DOHH2 (cell line): ENCODE data around the gene TESK1.
"Not testable (repeated sequence)": the region's sequence is repeated elsewhere in the genome, so short reads cannot be mapped to it uniquely, and the experiment has no call there.

ENCODE experiments used
- H3F3A ChIP-seq: fragments of 200-600 bp; sonication (generic), shearing (Covaris generic); 2 replicates; pipeline ENCODE4 v1.6.0; 2016; ENCODE audit warnings: antibody characterized with exemption, mild to moderate bottlenecking; ENCODE audit not compliant: control insufficient read depth, insufficient read depth
- H3K27ac ChIP-seq: fragments of 200-600 bp; sonication (generic); 2 replicates; pipeline ENCODE4 v1.5.1; 2014; ENCODE audit warnings: low read depth, mild to moderate bottlenecking, low read length, moderate library complexity
- H3K27me3 ChIP-seq: fragments of 200-600 bp; sonication (generic); 2 replicates; pipeline ENCODE4 v1.6.1; 2014; ENCODE audit warnings: mild to moderate bottlenecking, low read length, mixed read lengths; ENCODE audit not compliant: control insufficient read depth
- H3K36me3 ChIP-seq: fragments of 200-600 bp; sonication (generic); 2 replicates; pipeline ENCODE4 v1.6.1; 2014; ENCODE audit warnings: mild to moderate bottlenecking, low read length, moderate library complexity, mixed read lengths; ENCODE audit not compliant: control insufficient read depth
- H3K4me1 ChIP-seq: fragments of 200-600 bp; sonication (generic); 2 replicates; pipeline ENCODE4 v1.6.1; 2014; ENCODE audit warnings: mild to moderate bottlenecking, low read length, mixed read lengths; ENCODE audit not compliant: control insufficient read depth
- H3K4me2 ChIP-seq: fragments of 200-600 bp; sonication (generic); 2 replicates; pipeline ENCODE4 v1.6.0; 2014; ENCODE audit warnings: mild to moderate bottlenecking, low read length, moderate library complexity
- H3K4me3 ChIP-seq: fragments of 200-600 bp; sonication (generic); 2 replicates; pipeline ENCODE4 v1.5.1; 2014; ENCODE audit warnings: mild to moderate bottlenecking, low read length, mixed read lengths
- H3K79me2 ChIP-seq: fragments of 200-600 bp; sonication (generic); 2 replicates; pipeline ENCODE4 v1.6.1; 2014; ENCODE audit warnings: mild to moderate bottlenecking, low read length, mixed read lengths; ENCODE audit not compliant: control insufficient read depth
- H3K9me2 ChIP-seq: fragments of 200-600 bp; sonication (generic); replicated peaks from 2 replicates; pipeline ENCODE4 v1.6.1; 2014; ENCODE audit warnings: mild to moderate bottlenecking, low read length, mixed read lengths; ENCODE audit not compliant: control insufficient read depth
- H3K9me3 ChIP-seq: fragments of 200-600 bp; sonication (generic); 2 replicates; pipeline ENCODE4 v1.6.1; 2014; ENCODE audit warnings: antibody characterized with exemption, low read length, mixed read lengths; ENCODE audit not compliant: control insufficient read depth, insufficient read depth
- H4K20me1 ChIP-seq: fragments of 200-600 bp; sonication (generic); 2 replicates; pipeline ENCODE4 v1.6.0; 2014; ENCODE audit warnings: low read depth, mild to moderate bottlenecking, antibody characterized with exemption, low read length, moderate library complexity; ENCODE audit not compliant: control insufficient read depth, insufficient read depth
- EZH2phosphoT487 ChIP-seq: fragments of 200-600 bp; sonication (generic); IDR thresholded peaks from 2 replicates; pipeline ENCODE4 v1.6.1; 2017; ENCODE audit warnings: borderline replicate concordance, mild to moderate bottlenecking, antibody characterized with exemption, low read length, moderate library complexity, mixed read lengths
- TF ChIP-seq, protein P1 (sequence below): fragments of 200-600 bp; sonication (generic); IDR thresholded peaks from one replicate; pipeline ENCODE4 v1.5.1; 2014; ENCODE audit warnings: antibody characterized with exemption, mild to moderate bottlenecking, low read depth, low read length; ENCODE audit not compliant: poor library complexity, severe bottlenecking

TESK1 gene

GRCh38 chr9:35636135-35636876 lies 31.2 kb downstream of the TESK1 start:
- Histone ChIP-seq H3F3A (peaks cover 22% of the 10 kb centered on the region), H4K20me1 (no peaks in the 10 kb centered on the region), H3K4me3 (peak overlapping the region; percentile 49), H3K27ac (peak overlapping the region; percentile 86), H3K9me2 (no peaks in the 10 kb centered on the region), H3K4me2 (peak overlapping the region; percentile 75), H3K79me2 (no peaks in the 10 kb centered on the region), H3K27me3 (no peaks in the 10 kb centered on the region), H3K4me1 (peaks cover 65% of the 10 kb centered on the region), H3K36me3 (peaks cover 3% of the 10 kb centered on the region; the same call in 1 of the 2 replicates), H3K9me3 (no peaks in the 10 kb centered on the region)
- no peak for TF ChIP-seq EZH2phosphoT487
- TF ChIP-seq, protein P1, sequence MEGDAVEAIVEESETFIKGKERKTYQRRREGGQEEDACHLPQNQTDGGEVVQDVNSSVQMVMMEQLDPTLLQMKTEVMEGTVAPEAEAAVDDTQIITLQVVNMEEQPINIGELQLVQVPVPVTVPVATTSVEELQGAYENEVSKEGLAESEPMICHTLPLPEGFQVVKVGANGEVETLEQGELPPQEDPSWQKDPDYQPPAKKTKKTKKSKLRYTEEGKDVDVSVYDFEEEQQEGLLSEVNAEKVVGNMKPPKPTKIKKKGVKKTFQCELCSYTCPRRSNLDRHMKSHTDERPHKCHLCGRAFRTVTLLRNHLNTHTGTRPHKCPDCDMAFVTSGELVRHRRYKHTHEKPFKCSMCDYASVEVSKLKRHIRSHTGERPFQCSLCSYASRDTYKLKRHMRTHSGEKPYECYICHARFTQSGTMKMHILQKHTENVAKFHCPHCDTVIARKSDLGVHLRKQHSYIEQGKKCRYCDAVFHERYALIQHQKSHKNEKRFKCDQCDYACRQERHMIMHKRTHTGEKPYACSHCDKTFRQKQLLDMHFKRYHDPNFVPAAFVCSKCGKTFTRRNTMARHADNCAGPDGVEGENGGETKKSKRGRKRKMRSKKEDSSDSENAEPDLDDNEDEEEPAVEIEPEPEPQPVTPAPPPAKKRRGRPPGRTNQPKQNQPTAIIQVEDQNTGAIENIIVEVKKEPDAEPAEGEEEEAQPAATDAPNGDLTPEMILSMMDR: no peak

- Histone ChIP-seq H3K4me1 (peaks cover 65% of the 10 kb centered on the region), H3K4me3 (peak overlapping the region; percentile 49), H3K4me2 (peak overlapping the region; percentile 75), H3K27ac (peak overlapping the region; percentile 86), H3F3A (peaks cover 22% of the 10 kb centered on the region)
- not testable (repeated sequence) for H3K9me2 ChIP-seq, H3K79me2 ChIP-seq, H3K27me3 ChIP-seq, H4K20me1 ChIP-seq, H3K36me3 ChIP-seq, H3K9me3 ChIP-seq
These were observed 31.8 kb downstream of the TESK1 start for GRCh38 chr9:35636877-35637246.

- not testable (repeated sequence) for H3K9me3 ChIP-seq, H4K20me1 ChIP-seq, H3K27me3 ChIP-seq, H3K79me2 ChIP-seq, H3K27ac ChIP-seq, H3K9me2 ChIP-seq, H3K4me3 ChIP-seq, H3K4me2 ChIP-seq, H3K36me3 ChIP-seq
- Histone ChIP-seq H3F3A (peaks cover 22% of the 10 kb centered on the region), H3K4me1 (peaks cover 65% of the 10 kb centered on the region)
These were observed 32.4 kb downstream of the TESK1 start for GRCh38 chr9:35637427-35637955.

- not testable (repeated sequence) for H3K4me3 ChIP-seq, H3K79me2 ChIP-seq, H3K9me2 ChIP-seq, H3K27me3 ChIP-seq, H3K27ac ChIP-seq, H4K20me1 ChIP-seq, H3K36me3 ChIP-seq, H3K9me3 ChIP-seq
- peak overlapping the region; percentile 35; the same call in 1 of the 2 replicates for H3K4me2 ChIP-seq
- peaks cover 61% of the 10 kb centered on the region for H3K4me1 ChIP-seq
- H3F3A ChIP-seq: peaks cover 19% of the 10 kb centered on the region
These were observed 33.7 kb downstream of the TESK1 start for GRCh38 chr9:35638751-35639150.

DNA sequence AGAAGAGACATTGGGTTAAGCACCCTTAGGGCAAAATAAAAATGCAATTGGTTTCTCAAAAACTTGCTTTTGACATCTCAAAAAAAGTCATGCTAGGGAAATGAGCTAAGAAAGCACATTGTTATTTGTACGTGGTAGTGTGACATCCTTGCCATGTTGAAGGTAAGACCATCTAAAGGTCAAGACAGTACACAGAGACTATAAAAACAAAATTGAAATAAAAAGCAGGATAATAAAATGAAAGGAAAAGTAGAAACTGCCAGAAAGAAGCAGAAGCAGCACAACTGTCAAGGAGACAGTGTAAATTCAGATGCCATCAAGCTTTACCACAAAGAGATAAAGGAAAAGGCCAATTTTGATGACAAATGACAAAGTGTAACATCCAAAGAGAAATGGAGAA lies 34.2 kb downstream of the TESK1 start:
- H3K79me2 ChIP-seq, H3K9me3 ChIP-seq, H3K36me3 ChIP-seq, H3K27me3 ChIP-seq, H3K4me3 ChIP-seq, H4K20me1 ChIP-seq, H3K27ac ChIP-seq, H3K9me2 ChIP-seq: not testable (repeated sequence)
- peaks cover 16% of the 10 kb centered on the region for H3F3A ChIP-seq
- peaks cover 57% of the 10 kb centered on the region for H3K4me1 ChIP-seq
- H3K4me2 ChIP-seq: peak overlapping the region; percentile 27; the same call in 1 of the 2 replicates
